Vagina (tissue), 2 donors: ENCODE measurements around the gene NCOA3. TPM values are rescaled to one million over a fixed set of nuclear protein-coding genes. Genes with fewer than 3 reads are reported as not detected.

Source experiments
- DNase-seq, 2 donors: peaks; one replicate each; pipeline ENCODE4 v3.0.0-alpha.2; 2017; ENCODE audit errors: extremely low spot score in 2 of 2
- H3K27ac ChIP-seq: fragments of 200-600 bp; sonication (generic); one replicate; pipeline ENCODE4 v1.5.1; 2019
- H3K27me3 ChIP-seq: fragments of 200-600 bp; sonication (generic); one replicate; pipeline ENCODE4 v1.5.1; 2019
- H3K36me3 ChIP-seq, 2 donors: fragments of 200-600 bp; sonication (generic); one replicate each; pipeline ENCODE4 v1.5.1; 2017 to 2019
- H3K4me1 ChIP-seq: fragments of 200-600 bp; sonication (generic); one replicate; pipeline ENCODE4 v1.5.1; 2019
- H3K4me3 ChIP-seq, 2 donors: fragments of 200-600 bp; sonication (generic); 1 replicate in 1 of 2; 2 replicates in 1 of 2; pipeline ENCODE4 v1.5.1; 2016 to 2019
- H3K9me3 ChIP-seq: fragments of 200-600 bp; sonication (generic); one replicate; pipeline ENCODE4 v1.5.1; 2019
- POLR2A ChIP-seq, 2 donors: fragments of 450-650 bp; IDR thresholded peaks; one replicate each; pipeline ENCODE4 v1.6.1; 2017; ENCODE audit warnings: antibody characterized with exemption in 2 of 2, mild to moderate bottlenecking in 2 of 2, moderate library complexity in 2 of 2
- POLR2AphosphoS5 ChIP-seq, 2 donors: sonication (generic); formaldehyde crosslinking; IDR thresholded peaks; one replicate each; pipeline ENCODE4 v1.9.0; 2017; ENCODE audit warnings: antibody characterized with exemption in 2 of 2, mild to moderate bottlenecking in 2 of 2, low read depth in 1 of 2; ENCODE audit not compliant: insufficient read depth in 1 of 2
- intact Hi-C: fragments of 100-400 bp; cut with DNase I; formaldehyde crosslinking; loops from one replicate; pipeline ENCODE4 v1.15.1; 2023
- total RNA-seq: library from RNA; depleted of rRNA; stranded (reverse); fragments of >200 nt; gene quantifications from one replicate; pipeline ENCODE4 v1.2.3, GENCODE V29; 2016
- TF ChIP-seq, protein P1 (sequence below), 3 experiments: fragments of 450-650 bp in 2 of 3; fragments of 200-600 bp in 1 of 3; sonication (generic) in 1 of 3; IDR thresholded peaks; one replicate each; pipeline ENCODE4 v1.5.1; 2017 to 2019; ENCODE audit warnings: antibody characterized with exemption in 3 of 3, mild to moderate bottlenecking in 2 of 3, moderate library complexity in 2 of 3

NCOA3 gene
- total RNA-seq, 1 donor from 2014 or later = 47.1 TPM

DNA sequence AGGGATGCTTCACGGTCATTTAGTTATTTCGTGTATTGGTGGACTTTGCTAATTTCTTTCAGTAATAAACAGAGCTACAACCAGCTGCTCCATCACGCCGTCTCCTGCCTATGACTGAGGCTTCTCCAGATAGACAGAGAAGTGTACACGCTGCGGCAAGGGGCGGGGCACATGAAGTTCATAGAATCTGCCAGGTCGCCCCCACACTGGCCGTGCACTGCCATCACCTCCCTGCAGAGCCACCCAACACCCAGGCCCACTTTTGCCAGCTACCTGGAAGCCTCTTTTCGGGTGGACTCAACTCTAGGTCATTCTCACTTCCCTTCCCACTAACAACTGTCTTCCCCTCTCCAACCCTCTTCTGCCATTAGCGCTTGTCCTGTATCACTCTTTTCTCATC lies 195.2 kb downstream of the NCOA3 start:
- DNase-seq = no peak
- Histone ChIP-seq H3K9me3 (peaks cover 4% of the 10 kb centered on the region), H3K4me1 (no peaks in the 10 kb centered on the region), H3K36me3 (peaks cover 0 to 48% of the 10 kb centered on the region in 2 donors), H3K27me3 (no peaks in the 10 kb centered on the region), H3K4me3 (no peak overlapping the region), H3K27ac (no peak overlapping the region)
- TF ChIP-seq POLR2AphosphoS5 (IDR thresholded peaks at IDR 0.05; ENCODE audit: insufficient read depth in 1 of 2, low read depth in 1 of 2) = no peak
- TF ChIP-seq, protein P1, sequence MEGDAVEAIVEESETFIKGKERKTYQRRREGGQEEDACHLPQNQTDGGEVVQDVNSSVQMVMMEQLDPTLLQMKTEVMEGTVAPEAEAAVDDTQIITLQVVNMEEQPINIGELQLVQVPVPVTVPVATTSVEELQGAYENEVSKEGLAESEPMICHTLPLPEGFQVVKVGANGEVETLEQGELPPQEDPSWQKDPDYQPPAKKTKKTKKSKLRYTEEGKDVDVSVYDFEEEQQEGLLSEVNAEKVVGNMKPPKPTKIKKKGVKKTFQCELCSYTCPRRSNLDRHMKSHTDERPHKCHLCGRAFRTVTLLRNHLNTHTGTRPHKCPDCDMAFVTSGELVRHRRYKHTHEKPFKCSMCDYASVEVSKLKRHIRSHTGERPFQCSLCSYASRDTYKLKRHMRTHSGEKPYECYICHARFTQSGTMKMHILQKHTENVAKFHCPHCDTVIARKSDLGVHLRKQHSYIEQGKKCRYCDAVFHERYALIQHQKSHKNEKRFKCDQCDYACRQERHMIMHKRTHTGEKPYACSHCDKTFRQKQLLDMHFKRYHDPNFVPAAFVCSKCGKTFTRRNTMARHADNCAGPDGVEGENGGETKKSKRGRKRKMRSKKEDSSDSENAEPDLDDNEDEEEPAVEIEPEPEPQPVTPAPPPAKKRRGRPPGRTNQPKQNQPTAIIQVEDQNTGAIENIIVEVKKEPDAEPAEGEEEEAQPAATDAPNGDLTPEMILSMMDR (IDR thresholded peaks at IDR 0.05) = no peak
- TF ChIP-seq POLR2A (IDR thresholded peaks at IDR 0.05) = no peak
- intact Hi-C loops = no loop called here

DNA sequence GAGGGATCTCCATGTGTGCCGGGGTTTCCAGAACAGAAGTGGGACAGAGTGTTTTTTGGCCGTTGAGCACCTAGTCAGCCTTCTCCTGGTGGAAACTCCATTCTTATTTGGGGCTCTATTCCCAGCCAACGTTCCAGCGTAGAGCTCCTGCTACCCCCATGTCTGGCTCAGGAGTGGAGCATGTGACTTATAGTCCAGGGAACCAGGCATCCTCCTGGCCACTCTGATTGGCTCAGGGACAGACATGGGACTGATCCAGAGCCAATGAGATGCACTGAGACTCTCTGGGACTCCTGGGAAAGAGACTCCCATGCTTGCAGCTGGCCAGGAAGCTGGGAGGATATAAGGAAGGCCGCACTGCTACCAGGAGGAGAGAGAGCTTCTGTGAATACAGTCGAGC lies 196.5 kb downstream of the NCOA3 start:
- H3K27ac ChIP-seq = no peak overlapping the region
- H3K4me1 ChIP-seq = no peaks in the 10 kb centered on the region
- H3K9me3 ChIP-seq = no peaks in the 10 kb centered on the region
- H3K27me3 ChIP-seq = no peaks in the 10 kb centered on the region
- H3K4me3 ChIP-seq = no peak overlapping the region
- H3K36me3 ChIP-seq = peaks cover 0 to 35% of the 10 kb centered on the region in 2 donors
- DNase-seq = no peak
- TF ChIP-seq POLR2AphosphoS5 (IDR thresholded peaks at IDR 0.05; ENCODE audit: insufficient read depth in 1 of 2, low read depth in 1 of 2) (no peak), POLR2A (IDR thresholded peaks at IDR 0.05) (no peak)
- intact Hi-C loops = no loop called here

DNA sequence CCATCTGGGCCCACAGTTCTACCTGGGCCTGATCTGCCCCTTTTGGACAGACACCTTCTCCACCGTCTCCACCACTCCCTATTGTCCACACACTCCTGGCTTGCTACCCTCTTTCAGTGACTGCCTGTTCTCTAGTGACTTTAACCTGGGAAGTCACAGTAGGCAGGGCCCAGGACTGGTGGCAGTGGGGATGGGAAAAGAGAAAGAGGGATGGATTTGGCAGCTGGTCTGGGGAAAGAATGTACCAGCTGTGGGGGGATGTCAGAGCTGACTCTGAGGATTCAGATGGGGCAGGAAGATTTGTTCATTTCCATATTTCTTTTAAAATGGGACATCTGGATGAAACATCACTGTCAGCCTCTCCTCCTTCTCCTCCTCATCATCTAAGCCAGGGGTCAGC lies 198.1 kb downstream of the NCOA3 start:
- H3K4me3 ChIP-seq = no peak overlapping the region
- TF ChIP-seq POLR2AphosphoS5 (IDR thresholded peaks at IDR 0.05; ENCODE audit: insufficient read depth in 1 of 2, low read depth in 1 of 2) = no peak
- H3K4me1 ChIP-seq = no peaks in the 10 kb centered on the region
- intact Hi-C loops = no loop called here
- no peaks in the 10 kb centered on the region for H3K27me3 ChIP-seq
- DNase-seq = no peak
- H3K27ac ChIP-seq = no peak overlapping the region
- no peaks in the 10 kb centered on the region for H3K9me3 ChIP-seq
- peaks cover 0 to 22% of the 10 kb centered on the region in 2 donors for H3K36me3 ChIP-seq

DNA sequence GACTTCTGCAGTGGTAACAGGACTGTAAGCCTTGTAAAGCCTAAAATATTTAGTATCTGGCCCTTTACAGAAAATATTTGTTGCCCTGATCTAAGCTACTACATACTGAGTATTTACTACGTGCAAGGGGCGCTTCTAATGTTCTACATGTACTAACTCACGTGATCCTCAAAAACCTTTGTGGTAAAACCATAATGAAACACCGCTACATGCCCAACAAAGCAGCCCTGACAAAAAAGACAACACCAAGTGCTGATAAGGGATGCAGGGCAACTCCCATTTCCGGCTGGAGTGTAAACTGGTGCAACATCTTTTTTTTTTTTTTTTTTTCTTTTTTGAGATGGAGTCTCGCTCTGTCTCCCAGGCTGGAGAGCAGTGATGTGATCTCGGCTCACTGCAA lies 198.6 kb downstream of the NCOA3 start:
- H3K36me3 ChIP-seq = peaks cover 0 to 22% of the 10 kb centered on the region in 2 donors
- H3K4me3 ChIP-seq = no peak overlapping the region
- no peaks in the 10 kb centered on the region for H3K9me3 ChIP-seq
- no peaks in the 10 kb centered on the region for H3K4me1 ChIP-seq
- TF ChIP-seq, protein P1 (IDR thresholded peaks at IDR 0.05) = no peak
- no peak for TF ChIP-seq POLR2A (IDR thresholded peaks at IDR 0.05)
- TF ChIP-seq POLR2AphosphoS5 (IDR thresholded peaks at IDR 0.05; ENCODE audit: insufficient read depth in 1 of 2, low read depth in 1 of 2) = no peak
- no peak overlapping the region for H3K27ac ChIP-seq
- H3K27me3 ChIP-seq = no peaks in the 10 kb centered on the region
- no peak for DNase-seq
- intact Hi-C loops = no loop called here

DNA sequence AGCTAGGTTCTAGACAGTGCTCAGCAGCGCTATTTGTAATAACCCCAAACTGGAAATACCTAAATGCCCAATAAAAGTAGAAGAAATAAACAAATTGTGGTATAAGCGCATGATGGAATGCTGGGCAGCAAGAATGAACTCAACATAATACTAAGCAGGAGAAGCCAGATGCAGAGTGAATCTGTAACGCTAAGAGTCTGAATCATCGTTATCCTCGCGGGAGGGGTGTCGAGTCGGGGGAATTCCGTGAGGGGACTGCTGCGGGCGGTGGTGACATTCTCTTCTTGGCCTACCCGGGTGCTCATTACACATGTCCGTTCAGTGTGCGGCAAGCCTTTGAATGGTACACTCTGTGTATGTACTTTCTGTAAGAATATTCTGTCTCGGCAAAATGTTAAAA lies 199.9 kb downstream of the NCOA3 start:
- Histone ChIP-seq H3K36me3 (peaks cover 0 to 22% of the 10 kb centered on the region in 2 donors), H3K27ac (no peak overlapping the region), H3K4me1 (no peaks in the 10 kb centered on the region), H3K27me3 (no peaks in the 10 kb centered on the region), H3K4me3 (no peak overlapping the region), H3K9me3 (no peaks in the 10 kb centered on the region)
- intact Hi-C loops = no loop called here
- no peak for DNase-seq
- TF ChIP-seq POLR2AphosphoS5 (IDR thresholded peaks at IDR 0.05; ENCODE audit: insufficient read depth in 1 of 2, low read depth in 1 of 2) (no peak), POLR2A (IDR thresholded peaks at IDR 0.05) (no peak)
- TF ChIP-seq, protein P1 (IDR thresholded peaks at IDR 0.05) = no peak

DNA sequence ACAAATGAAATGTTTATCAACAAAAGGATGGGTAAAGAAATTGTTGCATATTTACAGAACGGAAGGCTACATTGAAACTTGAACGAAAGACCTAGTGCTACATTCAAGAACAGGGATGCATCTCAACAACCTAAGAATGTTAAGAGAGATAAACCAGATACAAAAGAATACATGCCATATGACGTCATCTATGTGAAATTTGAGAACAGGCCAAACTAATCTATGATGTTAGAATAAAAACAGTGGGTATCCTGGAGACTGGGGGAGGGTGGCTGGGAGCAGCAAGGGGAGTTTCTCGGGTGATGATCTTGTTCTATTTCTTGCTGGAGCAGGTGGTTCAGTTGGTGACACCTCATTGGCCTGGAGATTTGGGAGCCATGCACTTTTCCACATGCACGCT lies 202.1 kb downstream of the NCOA3 start:
- Histone ChIP-seq H3K4me3 (no peak overlapping the region), H3K9me3 (no peaks in the 10 kb centered on the region), H3K27ac (no peak overlapping the region), H3K4me1 (no peaks in the 10 kb centered on the region), H3K36me3 (peaks cover 0 to 11% of the 10 kb centered on the region in 2 donors), H3K27me3 (no peaks in the 10 kb centered on the region)
- intact Hi-C loops = no loop called here
- no peak for DNase-seq
- TF ChIP-seq POLR2AphosphoS5 (IDR thresholded peaks at IDR 0.05; ENCODE audit: insufficient read depth in 1 of 2, low read depth in 1 of 2) (no peak), POLR2A (IDR thresholded peaks at IDR 0.05) (no peak)
- TF ChIP-seq, protein P1 (IDR thresholded peaks at IDR 0.05) = no peak
